GM12865 (cell line): ENCODE measurements around the gene MAMDC2.

ENCODE experiments used
- DNase-seq: peaks from one replicate; pipeline ENCODE4 v3.0.0; 2010; ENCODE audit warnings: low read depth
- H3K4me3 ChIP-seq: 2 replicates; pipeline ENCODE4 v1.5.1; 2011; ENCODE audit warnings: mild to moderate bottlenecking, low read depth, low read length, control low read depth
- TF ChIP-seq, protein P1 (sequence below): IDR thresholded peaks from 2 replicates; pipeline ENCODE4 v1.5.1; 2011; ENCODE audit warnings: low read length, control low read depth, low read depth, inconsistent platforms; ENCODE audit not compliant: insufficient read depth; ENCODE audit errors: missing control alignments

The MAMDC2 gene

DNA sequence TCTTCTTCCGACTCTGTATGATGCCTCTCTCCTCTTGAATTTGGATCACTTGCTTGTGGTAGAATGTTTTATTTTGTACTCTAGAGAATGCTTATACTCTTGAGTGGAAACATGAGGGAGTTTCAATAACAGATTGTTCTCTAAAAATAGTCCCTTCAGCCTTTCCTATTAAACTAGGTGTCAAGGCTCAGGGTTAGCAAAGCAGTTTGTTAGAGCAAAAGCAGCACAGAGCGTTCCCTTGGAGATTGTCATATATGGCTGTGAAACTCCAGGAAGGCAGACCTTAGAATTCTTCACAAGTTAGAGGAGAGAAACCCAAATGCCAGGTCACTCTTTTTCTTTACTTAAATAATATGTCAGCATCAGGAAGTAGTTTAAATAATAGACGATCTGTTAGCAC is 33.0 kb downstream of the MAMDC2 start:
- TF ChIP-seq, protein P1, sequence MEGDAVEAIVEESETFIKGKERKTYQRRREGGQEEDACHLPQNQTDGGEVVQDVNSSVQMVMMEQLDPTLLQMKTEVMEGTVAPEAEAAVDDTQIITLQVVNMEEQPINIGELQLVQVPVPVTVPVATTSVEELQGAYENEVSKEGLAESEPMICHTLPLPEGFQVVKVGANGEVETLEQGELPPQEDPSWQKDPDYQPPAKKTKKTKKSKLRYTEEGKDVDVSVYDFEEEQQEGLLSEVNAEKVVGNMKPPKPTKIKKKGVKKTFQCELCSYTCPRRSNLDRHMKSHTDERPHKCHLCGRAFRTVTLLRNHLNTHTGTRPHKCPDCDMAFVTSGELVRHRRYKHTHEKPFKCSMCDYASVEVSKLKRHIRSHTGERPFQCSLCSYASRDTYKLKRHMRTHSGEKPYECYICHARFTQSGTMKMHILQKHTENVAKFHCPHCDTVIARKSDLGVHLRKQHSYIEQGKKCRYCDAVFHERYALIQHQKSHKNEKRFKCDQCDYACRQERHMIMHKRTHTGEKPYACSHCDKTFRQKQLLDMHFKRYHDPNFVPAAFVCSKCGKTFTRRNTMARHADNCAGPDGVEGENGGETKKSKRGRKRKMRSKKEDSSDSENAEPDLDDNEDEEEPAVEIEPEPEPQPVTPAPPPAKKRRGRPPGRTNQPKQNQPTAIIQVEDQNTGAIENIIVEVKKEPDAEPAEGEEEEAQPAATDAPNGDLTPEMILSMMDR, result no peak
- no peak for DNase-seq

DNA sequence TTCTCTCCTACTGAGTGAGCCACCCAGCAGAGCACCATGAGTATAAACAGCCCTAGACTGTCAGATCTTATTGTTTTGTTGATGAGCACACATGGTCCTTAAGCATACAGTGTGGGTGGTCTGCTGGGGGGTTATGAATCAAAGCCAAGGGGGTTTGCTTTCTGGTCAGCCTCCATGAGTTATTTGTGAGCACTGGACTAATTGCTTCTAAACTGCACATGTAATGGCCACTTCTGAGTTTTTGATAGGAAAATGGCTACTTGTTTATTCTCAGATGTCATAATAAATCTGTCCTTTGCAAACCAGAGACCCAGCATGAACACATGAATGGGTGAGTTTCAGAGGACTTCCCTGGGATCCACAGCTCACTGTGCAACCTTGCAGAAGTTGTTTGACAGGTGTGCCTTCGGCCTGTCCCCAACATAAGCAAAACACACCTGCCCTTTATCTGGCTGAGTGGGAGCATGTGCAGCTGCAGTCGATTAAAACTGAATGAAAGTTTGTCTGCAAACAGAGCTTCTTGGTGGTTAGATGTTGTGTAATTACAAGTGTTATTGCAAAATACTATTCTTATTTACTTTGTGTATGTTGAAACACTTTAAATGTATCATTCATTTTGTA is 35.9 kb downstream of the MAMDC2 start:
- TF ChIP-seq, protein P1, result no peak
- no peak overlapping the region for H3K4me3 ChIP-seq
- DNase-seq, result no peak

More for the DNA sequence above, 33.0 kb downstream of the MAMDC2 start:
- no peak overlapping the region for H3K4me3 ChIP-seq

DNA sequence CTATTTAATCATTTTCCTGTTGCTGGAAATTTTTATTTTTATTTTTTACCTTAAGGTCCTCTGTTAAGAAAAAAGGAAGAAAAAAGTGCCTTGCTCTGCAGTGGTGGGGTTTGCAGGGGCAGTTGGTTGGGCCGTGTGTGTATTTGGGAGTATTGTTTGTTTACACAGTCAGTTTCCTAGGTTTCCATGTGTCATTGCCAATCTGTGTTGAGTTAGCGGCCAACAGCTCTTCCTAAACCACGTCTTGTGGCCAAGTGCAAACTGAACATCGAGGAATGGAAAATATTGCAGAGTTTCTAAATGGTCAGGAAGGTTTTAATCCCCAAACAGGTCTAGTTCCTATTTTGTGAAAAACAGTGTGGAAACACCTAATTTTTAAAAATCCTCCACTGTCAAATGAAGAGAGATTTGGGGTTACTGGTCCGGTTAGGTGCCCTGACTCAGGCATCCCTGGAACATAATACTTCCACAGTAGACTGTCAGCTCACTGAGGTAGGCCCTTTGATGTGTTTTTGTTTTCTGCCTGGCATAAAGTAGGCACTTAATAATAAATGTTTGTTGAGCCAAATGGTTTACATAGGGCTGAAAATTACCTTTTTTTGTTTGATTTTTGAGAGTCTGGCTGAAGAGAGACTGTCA is 37.0 kb downstream of the MAMDC2 start:
- no peak for DNase-seq
- TF ChIP-seq, protein P1, result no peak
- no peak overlapping the region for H3K4me3 ChIP-seq

- H3K4me3 ChIP-seq, result no peak overlapping the region
- TF ChIP-seq, protein P1, result no peak
- no peak for DNase-seq
Observed at GRCh38 chr9:70081120-70081495, 37.5 kb downstream of the MAMDC2 start.

DNA sequence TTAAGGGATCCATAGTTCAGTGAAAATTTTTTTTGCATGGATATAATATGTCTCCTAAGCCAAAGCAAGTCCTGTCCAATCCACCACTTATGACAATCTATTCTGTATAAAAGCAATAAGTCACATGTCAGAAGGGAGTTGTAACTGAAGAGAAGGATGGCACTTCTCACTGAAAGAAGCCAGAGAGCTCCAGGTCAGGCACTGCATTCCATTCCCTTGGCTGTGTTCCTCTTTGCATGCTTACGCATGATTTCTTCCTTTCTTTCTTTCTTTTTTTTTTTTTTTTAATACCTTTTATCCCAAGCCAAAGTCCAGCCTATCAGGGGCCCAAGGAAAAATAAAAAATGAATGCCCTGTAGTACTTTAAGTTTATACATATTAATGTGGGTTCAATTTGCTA is 39.8 kb downstream of the MAMDC2 start:
- H3K4me3 ChIP-seq, result no peak overlapping the region
- TF ChIP-seq, protein P1, result no peak
- DNase-seq, result no peak

DNA sequence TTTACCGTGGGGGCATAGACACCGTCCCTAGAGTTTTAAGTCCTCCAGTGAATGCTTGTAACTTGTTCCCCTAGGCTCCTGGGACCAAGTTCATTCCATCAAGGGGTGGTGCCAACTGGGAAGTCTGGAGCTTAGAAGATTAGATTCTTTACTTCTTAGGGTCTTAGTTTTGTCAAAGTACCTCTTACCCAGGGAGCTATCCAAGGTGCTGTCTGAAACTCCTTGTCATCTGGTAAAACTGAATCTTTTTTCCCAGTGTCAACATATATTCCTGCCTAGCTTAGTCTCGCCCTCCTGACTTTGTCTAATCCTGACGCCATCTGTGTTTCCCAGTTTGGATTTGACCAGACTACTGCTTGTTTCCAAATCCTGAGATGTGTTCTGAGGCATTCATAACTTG is 41.6 kb downstream of the MAMDC2 start:
- TF ChIP-seq, protein P1, result no peak
- DNase-seq, result no peak
- H3K4me3 ChIP-seq, result no peak overlapping the region

DNA sequence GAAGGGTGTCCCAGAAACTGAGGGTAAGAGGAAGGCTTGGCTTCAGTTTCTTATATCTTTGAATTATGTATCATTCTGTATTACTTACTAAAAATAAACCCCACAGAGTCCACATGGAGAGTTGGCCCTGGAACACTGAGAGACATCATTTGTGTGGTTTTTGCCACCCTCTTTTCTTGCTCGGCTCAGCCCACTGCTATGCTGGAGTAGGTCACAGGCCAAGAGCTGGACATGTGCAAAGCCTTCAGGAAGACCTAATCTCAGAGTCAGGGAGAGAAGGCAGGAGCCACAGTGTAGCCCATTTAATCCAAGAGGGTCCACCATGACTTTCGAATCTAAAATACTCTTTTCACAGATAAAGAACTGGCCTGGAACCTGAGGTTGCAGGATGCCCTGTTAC is 47.5 kb downstream of the MAMDC2 start:
- DNase-seq, result no peak
- TF ChIP-seq, protein P1, result no peak
- H3K4me3 ChIP-seq, result no peak overlapping the region
